BLaER1 treated with 17β-estradiol and CSF1 and Interleukin-3, amounts not matched to agents 10 nM and 100 nM (cell line): ENCODE measurements around the gene DNAJB13.
A peak's percentile ranks its signal among the peaks of the same experiment; 100 is the strongest.

ENCODE experiments used
- H3K27ac ChIP-seq, 11 experiments: shearing (Covaris generic); formaldehyde crosslinking; 2 replicates each; pipeline ENCODE4 v1.8.1; 2022
- H3K27me3 ChIP-seq, 11 experiments: shearing (Covaris generic); formaldehyde crosslinking; 2 replicates each; pipeline ENCODE4 v1.8.1; 2022
- H3K36me3 ChIP-seq, 11 experiments: shearing (Covaris generic); formaldehyde crosslinking; 2 replicates each; pipeline ENCODE4 v1.8.1; 2022
- H3K4me1 ChIP-seq, 10 experiments: shearing (Covaris generic); formaldehyde crosslinking; 2 replicates each; pipeline ENCODE4 v1.8.1; 2022
- H3K4me2 ChIP-seq, 11 experiments: shearing (Covaris generic); formaldehyde crosslinking; 2 replicates each; pipeline ENCODE4 v1.8.1; 2022
- H3K4me3 ChIP-seq, 10 experiments: shearing (Covaris generic); formaldehyde crosslinking; 2 replicates each; pipeline ENCODE4 v1.8.1; 2022
- H3K9ac ChIP-seq, 11 experiments: shearing (Covaris generic); formaldehyde crosslinking; 2 replicates each; pipeline ENCODE4 v1.8.1; 2022
- H3K9me3 ChIP-seq, 11 experiments: shearing (Covaris generic); formaldehyde crosslinking; replicated peaks in 1 of 11; 2 replicates each; pipeline ENCODE4 v1.8.1; 2022
- H4K20me1 ChIP-seq, 11 experiments: shearing (Covaris generic); formaldehyde crosslinking; 2 replicates each; pipeline ENCODE4 v1.8.1; 2022
- Cebpa-rat ChIP-seq, 11 experiments: shearing (Covaris generic); IDR thresholded peaks; 2 replicates each; pipeline ENCODE4 v1.8.1; 2022

Gene DNAJB13

GRCh38 chr11:73971175-73971719 lies 20.4 kb downstream of the DNAJB13 start:
- Histone ChIP-seq H3K4me1 (peaks cover 19 to 50% (median 32%) of the 10 kb centered on the region in 10 experiments), H3K4me2 (no peak overlapping the region), H3K36me3 (peaks cover 22 to 43% (median 33%) of the 10 kb centered on the region in 11 experiments), H3K27ac (peak overlapping the region in 1 of 11 experiments; percentile 31; a peak in 2 of 22 replicates), H3K4me3 (no peak overlapping the region), H3K9ac (no peak overlapping the region), H4K20me1 (peaks cover 0 to 59% (median 16%) of the 10 kb centered on the region in 11 experiments; a peak in 11 of 22 replicates), H3K9me3 (no peaks in the 10 kb centered on the region), H3K27me3 (no peaks in the 10 kb centered on the region)
- no peak for TF ChIP-seq Cebpa-rat (IDR thresholded peaks at IDR 0.05)

- H3K4me3 ChIP-seq, result no peak overlapping the region
- H3K4me2 ChIP-seq, result no peak overlapping the region
- peaks cover 19 to 59% (median 34%) of the 10 kb centered on the region in 10 experiments for H3K4me1 ChIP-seq
- H3K36me3 ChIP-seq, result peaks cover 32 to 53% (median 42%) of the 10 kb centered on the region in 11 experiments
- H3K27me3 ChIP-seq, result no peaks in the 10 kb centered on the region
- H3K9ac ChIP-seq, result no peak overlapping the region
- no peaks in the 10 kb centered on the region for H3K9me3 ChIP-seq
- TF ChIP-seq Cebpa-rat (IDR thresholded peaks at IDR 0.05), result no peak
- peaks cover 0 to 69% (median 16%) of the 10 kb centered on the region in 11 experiments; a peak in 11 of 22 replicates for H4K20me1 ChIP-seq
- peak overlapping the region in 3 of 11 experiments; percentile 25 to 37 (median 35); a peak in 3 of 22 replicates for H3K27ac ChIP-seq
Observed at GRCh38 chr11:73972187-73972586, 21.4 kb downstream of the DNAJB13 start.

- H3K9me3 ChIP-seq, result no peaks in the 10 kb centered on the region
- H4K20me1 ChIP-seq, result peaks cover 0 to 75% (median 16%) of the 10 kb centered on the region in 11 experiments; a peak in 11 of 22 replicates
- H3K9ac ChIP-seq, result peak overlapping the region in 2 of 11 experiments; percentile 15 to 19; a peak in 2 of 22 replicates
- H3K27ac ChIP-seq, result peak overlapping the region in 6 of 11 experiments; percentile 1 to 37 (median 25); a peak in 6 of 22 replicates
- peak overlapping the region in 4 of 11 experiments; percentile 36 to 100 (median 88); a peak in 2 of 22 replicates for H3K4me2 ChIP-seq
- TF ChIP-seq Cebpa-rat (IDR thresholded peaks at IDR 0.05), result no peak
- no peaks in the 10 kb centered on the region for H3K27me3 ChIP-seq
- H3K4me1 ChIP-seq, result peaks cover 20 to 66% (median 34%) of the 10 kb centered on the region in 10 experiments
- peaks cover 38 to 59% (median 49%) of the 10 kb centered on the region in 11 experiments for H3K36me3 ChIP-seq
- H3K4me3 ChIP-seq, result no peak overlapping the region
Observed at GRCh38 chr11:73972620-73973449, 22.0 kb downstream of the DNAJB13 start.

- Histone ChIP-seq H3K9me3 (no peaks in the 10 kb centered on the region), H3K4me2 (peak overlapping the region; percentile 36 to 100 (median 64)), H3K4me1 (peaks cover 32 to 82% (median 53%) of the 10 kb centered on the region in 10 experiments), H3K27ac (peak overlapping the region in 7 of 11 experiments; percentile 25 to 42 (median 32); a peak in 9 of 22 replicates), H3K36me3 (peaks cover 58 to 79% (median 66%) of the 10 kb centered on the region in 11 experiments), H3K4me3 (no peak overlapping the region; a peak in 1 of 20 replicates), H3K9ac (peak overlapping the region in 2 of 11 experiments; percentile 47 to 57; a peak in 4 of 22 replicates), H4K20me1 (peaks cover 0 to 95% (median 16%) of the 10 kb centered on the region in 11 experiments; a peak in 11 of 22 replicates), H3K27me3 (no peaks in the 10 kb centered on the region)
- no peak for TF ChIP-seq Cebpa-rat (IDR thresholded peaks at IDR 0.05)
Observed at GRCh38 chr11:73974604-73975478, 24.0 kb downstream of the DNAJB13 start.

GRCh38 chr11:73975479-73975757 lies 24.6 kb downstream of the DNAJB13 start:
- H3K36me3 ChIP-seq, result peaks cover 62 to 80% (median 68%) of the 10 kb centered on the region in 11 experiments
- peaks cover 37 to 82% (median 59%) of the 10 kb centered on the region in 10 experiments for H3K4me1 ChIP-seq
- H3K4me2 ChIP-seq, result peak overlapping the region in 9 of 11 experiments; percentile 19 to 100 (median 69); a peak in 14 of 22 replicates

GRCh38 chr11:73976451-73977151 lies 25.8 kb downstream of the DNAJB13 start:
- TF ChIP-seq Cebpa-rat (IDR thresholded peaks at IDR 0.05), result no peak

More at GRCh38 chr11:73975479-73975757, 24.6 kb downstream of the DNAJB13 start:
- H3K4me3 ChIP-seq, result no peak overlapping the region; a peak in 1 of 20 replicates
- H3K9ac ChIP-seq, result peak overlapping the region in 2 of 11 experiments; percentile 47 to 57; a peak in 1 of 22 replicates
- H3K9me3 ChIP-seq, result no peaks in the 10 kb centered on the region
- H3K27me3 ChIP-seq, result no peaks in the 10 kb centered on the region
- no peak for TF ChIP-seq Cebpa-rat (IDR thresholded peaks at IDR 0.05)
- peak overlapping the region in 1 of 11 experiments; percentile 32; a peak in 1 of 22 replicates for H3K27ac ChIP-seq
- H4K20me1 ChIP-seq, result peaks cover 0 to 100% (median 16%) of the 10 kb centered on the region in 11 experiments; a peak in 13 of 22 replicates

GRCh38 chr11:73977856-73978519 lies 27.2 kb downstream of the DNAJB13 start:
- H3K9ac ChIP-seq, result peak overlapping the region in 2 of 11 experiments; percentile 96 to 97; a peak in 4 of 22 replicates

More at GRCh38 chr11:73976451-73977151, 25.8 kb downstream of the DNAJB13 start:
- peak overlapping the region in 1 of 10 experiments; percentile 96; a peak in 1 of 20 replicates for H3K4me3 ChIP-seq
- no peaks in the 10 kb centered on the region for H3K27me3 ChIP-seq
- no peak overlapping the region for H3K27ac ChIP-seq
- H3K9me3 ChIP-seq, result no peaks in the 10 kb centered on the region
- H3K36me3 ChIP-seq, result peaks cover 64 to 91% (median 78%) of the 10 kb centered on the region in 11 experiments
- H3K4me1 ChIP-seq, result peaks cover 49 to 91% (median 70%) of the 10 kb centered on the region in 10 experiments
- H3K9ac ChIP-seq, result peak overlapping the region in 1 of 11 experiments; percentile 96; a peak in 2 of 22 replicates
- H3K4me2 ChIP-seq, result peak overlapping the region in 4 of 11 experiments; percentile 28 to 100 (median 99); a peak in 7 of 22 replicates
- peaks cover 0 to 100% (median 24%) of the 10 kb centered on the region in 11 experiments; a peak in 13 of 22 replicates for H4K20me1 ChIP-seq

More at GRCh38 chr11:73977856-73978519, 27.2 kb downstream of the DNAJB13 start:
- Histone ChIP-seq H3K9me3 (no peaks in the 10 kb centered on the region), H4K20me1 (peaks cover 0 to 96% (median 24%) of the 10 kb centered on the region in 11 experiments; a peak in 13 of 22 replicates), H3K4me1 (peaks cover 51 to 86% (median 71%) of the 10 kb centered on the region in 10 experiments), H3K36me3 (peaks cover 60 to 90% (median 78%) of the 10 kb centered on the region in 11 experiments), H3K27me3 (no peaks in the 10 kb centered on the region), H3K4me3 (peak overlapping the region in 2 of 10 experiments; percentile 96; a peak in 4 of 20 replicates), H3K4me2 (peak overlapping the region; percentile 91 to 100 (median 98); a peak in 8 of 22 replicates), H3K27ac (peak overlapping the region in 7 of 11 experiments; percentile 88 to 98 (median 92); a peak in 8 of 22 replicates)
- no peak for TF ChIP-seq Cebpa-rat (IDR thresholded peaks at IDR 0.05)
